GM20000 (cell line): ENCODE data around the gene VOPP1.

Experiments used
- DNase-seq: peaks from one replicate; pipeline ENCODE4 v3.0.0; 2012; ENCODE audit warnings: low spot score
- CTCF ChIP-seq: IDR thresholded peaks from 2 replicates; pipeline ENCODE4 v1.5.1; 2012; ENCODE audit warnings: mild to moderate bottlenecking, control low read depth; ENCODE audit errors: extremely low read depth, missing control alignments

Gene VOPP1

DNA sequence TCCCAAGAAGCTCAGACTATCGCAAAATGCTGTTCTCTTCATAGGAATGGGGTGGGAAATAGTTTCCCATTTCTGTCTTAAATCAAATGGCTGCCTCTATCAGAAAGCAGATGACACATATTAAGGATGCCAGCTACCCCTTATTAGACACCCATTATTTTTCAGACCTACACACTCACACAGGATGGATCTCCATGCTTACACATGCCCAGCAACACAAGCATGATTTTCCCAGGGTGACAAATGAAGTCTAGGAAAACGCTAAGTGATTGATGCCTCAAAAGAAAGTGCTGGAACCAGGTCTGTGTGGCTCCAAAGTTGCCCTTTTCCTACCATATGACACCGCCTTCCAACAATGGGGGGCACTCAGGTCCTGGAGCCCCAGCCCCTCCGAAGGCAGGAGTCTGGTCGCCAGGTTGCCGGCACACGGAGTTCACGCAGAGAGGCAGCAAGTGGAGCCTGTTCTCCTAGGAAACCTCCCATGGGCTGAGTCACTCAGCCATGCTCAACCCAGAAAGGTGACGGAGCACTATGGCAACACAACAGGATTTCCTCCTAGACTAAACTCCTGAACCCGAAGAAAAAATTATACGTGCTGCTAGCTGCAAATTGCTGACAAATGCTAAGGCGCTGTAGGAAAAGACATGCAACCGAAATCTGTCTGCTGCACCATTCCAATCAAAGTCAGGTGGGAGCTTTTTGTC, 19.8 kb downstream of the VOPP1 start:
- TF ChIP-seq CTCF: no peak
- no peak for DNase-seq

DNA sequence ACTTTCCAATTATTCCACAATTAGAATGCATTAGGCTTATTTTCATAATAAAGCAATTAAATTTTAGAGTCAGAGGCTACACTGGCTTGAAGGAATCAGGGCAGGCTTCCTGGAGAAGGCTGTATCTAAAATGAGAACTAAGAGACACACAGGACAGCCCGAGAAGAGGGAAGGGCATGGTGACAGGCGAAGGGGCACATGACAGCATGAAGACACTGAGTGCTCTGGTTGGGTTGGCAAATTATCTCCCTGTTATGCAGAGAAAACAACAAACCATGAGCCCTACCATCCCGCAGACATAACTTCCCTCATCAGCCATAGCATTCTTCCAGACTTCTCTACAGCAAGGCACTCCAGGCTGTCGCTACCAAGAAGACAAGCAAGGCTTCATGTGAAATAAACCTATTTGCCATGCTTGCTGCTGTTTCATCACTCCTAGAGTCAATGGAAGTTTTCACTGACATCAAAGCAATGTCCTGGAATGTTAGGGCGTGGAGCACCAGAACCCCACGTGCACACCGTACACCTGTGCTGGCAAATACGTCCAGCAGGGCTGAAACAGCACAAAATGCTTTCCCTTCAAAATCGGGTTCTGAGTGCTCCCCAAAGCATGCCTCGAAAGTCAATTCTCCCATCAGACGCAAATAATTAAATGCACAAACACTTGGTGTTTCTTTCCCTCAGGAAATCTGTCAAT, 21.3 kb downstream of the VOPP1 start:
- TF ChIP-seq CTCF: no peak
- DNase-seq: no peak

DNA sequence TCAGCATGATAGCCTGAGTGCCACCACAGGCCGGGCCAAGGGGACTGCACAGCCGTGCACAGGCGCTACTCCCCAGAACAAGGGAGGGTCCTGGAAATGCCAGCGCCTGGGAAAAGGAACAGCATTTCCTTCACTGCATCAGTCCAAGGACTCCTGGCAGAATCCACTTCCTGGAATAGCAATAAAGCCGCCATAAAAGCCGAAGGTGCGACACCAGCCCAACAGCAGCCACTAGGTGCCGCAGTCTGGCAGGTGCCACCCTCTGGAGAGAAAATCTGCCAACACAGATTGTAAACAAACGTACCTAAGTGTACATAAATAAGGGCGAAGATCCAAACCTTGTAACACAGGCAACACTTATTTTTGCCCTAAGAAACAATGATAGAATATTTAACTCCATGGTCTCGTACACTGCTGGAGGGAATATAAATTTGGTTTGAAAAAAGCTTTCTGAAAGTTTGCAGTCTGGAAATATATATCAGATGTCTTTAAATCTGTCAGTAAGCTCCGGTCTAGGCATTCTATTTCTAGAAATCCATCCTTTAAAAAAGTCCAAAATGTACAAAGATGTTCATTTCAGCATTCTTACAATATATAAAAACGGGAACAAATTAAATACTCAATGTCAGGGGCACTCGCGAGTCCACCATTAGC, 22.2 kb downstream of the VOPP1 start:
- DNase-seq: no peak
- no peak for TF ChIP-seq CTCF

DNA sequence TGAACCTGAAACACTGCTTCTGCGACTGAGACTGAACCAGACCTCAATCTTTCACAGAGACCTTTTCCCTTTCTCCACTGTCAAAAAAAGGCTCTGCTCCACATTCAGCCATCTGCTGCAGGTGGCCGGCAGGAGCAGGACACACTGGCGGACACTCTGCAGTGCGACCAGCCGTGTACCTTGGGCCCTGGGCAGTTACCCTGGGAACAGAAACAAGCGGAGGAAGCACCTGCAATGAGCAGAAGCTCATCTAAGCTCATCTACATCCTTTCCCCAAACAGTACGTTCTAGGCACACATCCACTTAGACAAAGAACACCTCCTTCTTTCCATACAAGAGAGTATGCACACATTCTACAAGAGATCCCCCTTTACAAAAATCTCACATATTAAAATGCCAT, 22.8 kb downstream of the VOPP1 start:
- no peak for DNase-seq
- no peak for TF ChIP-seq CTCF

DNA sequence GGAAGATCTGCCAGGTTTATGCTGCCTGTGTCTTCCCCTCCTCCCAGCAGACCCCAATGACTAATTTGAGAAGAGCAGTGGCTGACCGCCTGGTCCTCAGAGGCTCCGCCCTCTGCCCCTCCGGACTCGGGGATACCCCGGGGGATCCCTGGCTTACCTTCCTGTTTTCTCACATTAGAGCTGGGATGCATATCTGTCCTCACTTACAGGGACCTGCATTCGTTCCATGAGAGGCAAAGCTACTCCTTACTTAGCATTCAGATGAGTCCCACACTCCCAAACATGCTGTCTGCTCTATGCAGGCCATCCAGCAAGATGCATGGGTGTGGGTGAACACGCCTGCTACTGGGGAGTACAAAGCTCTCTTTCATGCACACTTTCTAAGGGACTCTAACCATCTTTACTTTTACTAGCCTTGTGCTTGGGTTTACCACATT, 24.0 kb downstream of the VOPP1 start:
- TF ChIP-seq CTCF: no peak
- DNase-seq: peak; percentile 52

DNA sequence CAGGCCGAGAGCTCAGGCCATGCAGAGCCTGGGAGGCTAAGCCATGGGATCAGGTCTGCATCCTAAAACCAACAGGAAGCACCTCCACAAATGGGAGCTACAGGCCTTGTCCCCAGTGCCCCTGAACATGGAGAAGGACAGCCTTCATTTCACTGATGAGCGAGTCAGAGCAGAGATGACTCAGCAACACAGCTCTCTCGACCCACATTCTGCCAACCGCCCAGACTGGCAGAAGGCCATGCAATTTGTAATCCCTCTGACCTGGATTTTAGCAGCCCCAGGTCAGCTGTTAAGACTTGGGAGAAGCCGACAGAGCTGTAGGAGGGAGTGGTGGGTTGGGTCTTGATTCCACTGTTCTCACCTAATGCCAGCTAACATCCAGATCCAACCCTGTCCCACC, 25.5 kb downstream of the VOPP1 start:
- no peak for TF ChIP-seq CTCF
- DNase-seq: no peak

- no peak for TF ChIP-seq CTCF
- no peak for DNase-seq
Measured at GRCh38 chr7:55545496-55545895, 26.8 kb downstream of the VOPP1 start.
